Karpas-422 (cell line): ENCODE measurements around the gene CMTM5. TPM values are rescaled to one million over a fixed set of nuclear protein-coding genes. Genes with fewer than 3 reads are reported as not detected.
A peak's percentile ranks its signal among the peaks of the same experiment; 100 is the strongest.

Experiments
- DNase-seq: peaks from one replicate; pipeline ENCODE4 v3.0.0-alpha.2; 2015
- H2AFZ ChIP-seq: fragments of 200-600 bp; sonication (generic); 2 replicates; pipeline ENCODE4 v1.6.1; 2014; ENCODE audit warnings: antibody characterized with exemption, low read length, mixed read lengths
- H3K27ac ChIP-seq: fragments of 200-600 bp; sonication (generic); 2 replicates; pipeline ENCODE4 v1.5.1; 2014; ENCODE audit warnings: mild to moderate bottlenecking, low read length, moderate library complexity
- H3K27me3 ChIP-seq: fragments of 200-600 bp; sonication (generic); 2 replicates; pipeline ENCODE4 v1.6.1; 2014; ENCODE audit warnings: low read length, mixed read lengths
- H3K36me3 ChIP-seq: fragments of 200-600 bp; sonication (generic); 2 replicates; pipeline ENCODE4 v1.6.1; 2014; ENCODE audit warnings: low read length, mixed read lengths; ENCODE audit not compliant: insufficient read depth
- H3K4me1 ChIP-seq: fragments of 200-600 bp; sonication (generic); 2 replicates; pipeline ENCODE4 v1.6.1; 2014; ENCODE audit warnings: mild to moderate bottlenecking, low read length, mixed read lengths
- H3K4me2 ChIP-seq: fragments of 200-600 bp; sonication (generic); 2 replicates; pipeline ENCODE4 v1.6.1; 2014; ENCODE audit warnings: low read length, low read depth, mild to moderate bottlenecking; ENCODE audit not compliant: poor library complexity, severe bottlenecking
- H3K4me3 ChIP-seq: fragments of 200-600 bp; sonication (generic); 2 replicates; pipeline ENCODE4 v1.5.1; 2014; ENCODE audit warnings: mild to moderate bottlenecking, antibody characterized with exemption, low read length, mixed read lengths
- H3K79me2 ChIP-seq: fragments of 200-600 bp; sonication (generic); 2 replicates; pipeline ENCODE4 v1.6.1; 2014; ENCODE audit warnings: mild to moderate bottlenecking, low read length, mixed read lengths
- H3K9ac ChIP-seq: fragments of 200-600 bp; sonication (generic); 2 replicates; pipeline ENCODE4 v1.6.0; 2014; ENCODE audit warnings: low read length
- H3K9me2 ChIP-seq: fragments of 200-600 bp; sonication (generic), shearing (Covaris generic); replicated peaks from 2 replicates; pipeline ENCODE4 v1.6.0; 2014; ENCODE audit warnings: mild to moderate bottlenecking, low read length, moderate library complexity; ENCODE audit not compliant: insufficient read depth
- H3K9me3 ChIP-seq: fragments of 300-700, 200-600 bp; sonication (generic); 2 replicates; pipeline ENCODE4 v1.6.1; 2014; ENCODE audit warnings: low read length, mixed read lengths
- H4K20me1 ChIP-seq: fragments of 200-600 bp; sonication (generic); 2 replicates; pipeline ENCODE4 v1.6.1; 2014; ENCODE audit warnings: mild to moderate bottlenecking, antibody characterized with exemption, low read length, low read depth; ENCODE audit not compliant: insufficient read depth
- total RNA-seq: library from RNA; depleted of rRNA; stranded (reverse); fragments of >200 nt; shearing (Covaris generic); gene quantifications from 2 replicates; pipeline ENCODE4 v1.2.3, GENCODE V29; 2014; ENCODE audit warnings: low replicate concordance; rRNA removed

Gene CMTM5, protein sequence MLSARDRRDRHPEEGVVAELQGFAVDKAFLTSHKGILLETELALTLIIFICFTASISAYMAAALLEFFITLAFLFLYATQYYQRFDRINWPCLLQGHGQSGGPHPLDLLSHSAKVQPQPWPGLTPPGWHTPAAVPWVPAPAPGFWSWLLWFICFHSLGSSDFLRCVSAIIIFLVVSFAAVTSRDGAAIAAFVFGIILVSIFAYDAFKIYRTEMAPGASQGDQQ
- total RNA-seq: not detected in 2 replicates

DNA sequence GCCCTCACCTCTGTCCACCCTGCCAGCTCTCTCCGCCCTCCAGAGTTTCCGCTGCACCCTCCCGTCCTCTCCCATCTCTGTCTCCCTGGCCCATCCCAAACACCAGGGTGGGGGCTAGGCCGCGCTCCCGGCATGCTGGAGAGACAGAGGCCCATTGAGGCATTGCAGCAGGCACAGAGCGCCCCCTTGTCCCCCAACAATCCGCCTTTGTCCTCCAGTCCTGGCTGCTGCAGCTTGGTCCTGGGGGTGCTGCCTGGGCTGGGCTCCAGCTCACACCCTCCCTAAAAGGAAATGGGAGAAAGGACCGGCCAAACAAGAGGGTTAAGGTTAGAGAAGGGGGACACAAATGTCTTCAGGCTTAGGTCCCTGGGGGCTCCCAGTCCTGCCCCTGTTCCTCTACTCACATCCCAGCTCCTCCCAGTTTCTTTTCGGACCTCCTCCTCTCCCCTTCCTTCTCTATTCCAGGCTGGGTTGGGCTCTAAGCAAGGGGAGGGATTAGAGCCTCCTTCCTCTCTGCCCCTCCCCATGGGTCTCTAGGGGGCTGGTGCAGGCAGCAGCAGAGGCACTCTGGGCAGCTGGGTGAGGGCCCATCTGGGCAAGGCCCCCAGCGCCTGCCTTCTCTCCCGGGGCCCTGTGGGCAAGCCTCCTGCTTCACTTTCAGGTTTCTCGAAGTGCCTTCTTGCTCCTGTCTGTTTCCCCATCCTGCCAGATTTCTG, at the start of gene CMTM5:
TSS of gene CMTM5 (plus strand) at position 565 of the 716 bp plus-strand sequence. CDS start 206 bp downstream, outside the sequence.
- H3K4me2 ChIP-seq: no peak within 1 kb of the TSS
- H3K9ac ChIP-seq: no peak within 1 kb of the TSS
- H3K9me3 ChIP-seq: no peaks in the 10 kb centered on the region
- H3K4me1 ChIP-seq: no peaks in the 10 kb centered on the region
- H3K79me2 ChIP-seq: no peaks in the 10 kb centered on the region
- no peak within 1 kb of the TSS for H2AFZ ChIP-seq
- no peak within 1 kb of the TSS for H3K27ac ChIP-seq
- H3K9me2 ChIP-seq: no peaks in the 10 kb centered on the region
- no peaks in the 10 kb centered on the region for H3K36me3 ChIP-seq
- no peaks in the 10 kb centered on the region; the same call in 1 of the 2 replicates for H4K20me1 ChIP-seq
- no peak for DNase-seq
- H3K4me3 ChIP-seq: no peak within 1 kb of the TSS
- H3K27me3 ChIP-seq: no peaks in the 10 kb centered on the region

DNA sequence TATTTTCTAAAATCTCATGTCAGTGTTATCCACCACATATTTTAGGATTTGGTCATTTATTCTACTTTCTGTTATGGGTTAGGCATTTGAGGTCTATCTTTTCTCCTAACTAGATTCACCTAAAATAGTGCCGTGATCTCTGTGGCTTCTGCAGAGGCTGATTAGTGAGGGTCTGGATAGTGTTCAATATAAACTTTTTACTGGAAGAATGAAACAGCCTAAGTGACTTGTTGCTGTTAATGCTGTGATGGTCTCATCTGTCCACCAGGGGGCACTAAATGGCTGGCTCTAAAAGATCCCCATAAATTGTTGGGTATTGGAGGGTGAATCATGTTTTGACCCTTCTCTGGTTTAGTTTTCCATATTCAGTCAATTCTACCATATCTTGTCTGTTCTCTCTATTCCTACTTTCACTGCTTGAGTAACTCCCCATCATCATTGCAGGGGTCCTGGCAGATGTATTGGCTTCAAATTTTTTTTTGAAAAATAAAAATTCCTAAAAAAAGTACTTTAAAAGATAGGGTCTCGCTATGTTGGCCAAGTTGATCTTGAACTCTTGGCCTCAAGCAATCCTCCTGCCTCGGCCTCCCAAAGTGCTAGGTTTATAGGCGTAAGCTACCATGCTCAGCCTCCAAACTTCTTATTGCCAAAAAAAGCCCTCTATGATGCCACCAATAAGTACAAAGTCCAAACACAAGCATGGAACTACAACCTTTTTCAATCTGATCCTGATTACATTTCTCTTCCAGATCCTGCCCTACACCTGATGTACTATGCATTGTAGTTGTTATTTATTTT, 48.7 kb upstream of the CMTM5 start:
- H3K79me2 ChIP-seq: peaks cover 9% of the 10 kb centered on the region
- no peaks in the 10 kb centered on the region for H3K27me3 ChIP-seq
- DNase-seq: peak; percentile 93
- no peak overlapping the region for H3K4me3 ChIP-seq
- H2AFZ ChIP-seq: no peak overlapping the region
- H3K9me2 ChIP-seq: no peaks in the 10 kb centered on the region
- no peak overlapping the region for H3K27ac ChIP-seq
- H3K4me2 ChIP-seq: no peak overlapping the region
- no peaks in the 10 kb centered on the region for H3K9me3 ChIP-seq
- peaks cover 20% of the 10 kb centered on the region for H3K36me3 ChIP-seq
- no peaks in the 10 kb centered on the region for H4K20me1 ChIP-seq
- H3K9ac ChIP-seq: no peak overlapping the region
- H3K4me1 ChIP-seq: peaks cover 16% of the 10 kb centered on the region

DNA sequence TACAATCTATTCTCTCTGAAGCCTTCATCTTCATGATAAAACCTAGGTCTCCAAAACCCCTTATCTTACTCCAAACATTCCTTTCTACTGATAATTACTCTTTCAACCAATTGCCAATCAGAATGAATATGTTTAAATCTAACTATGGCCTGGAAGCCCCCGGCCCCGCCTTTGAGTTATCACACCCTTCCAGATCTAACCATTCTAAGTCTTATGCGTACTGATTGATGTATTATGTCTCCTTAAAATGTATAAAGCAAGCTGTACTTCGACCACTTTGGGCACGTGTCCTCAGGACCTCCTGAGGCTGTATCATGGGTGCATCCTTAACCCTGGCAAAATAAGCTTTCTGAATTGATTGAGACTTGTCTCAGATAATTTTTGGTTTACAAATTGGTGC, 41.2 kb upstream of the CMTM5 start:
- Histone ChIP-seq H2AFZ (no peak overlapping the region), H3K4me2 (no peak overlapping the region), H3K4me3 (no peak overlapping the region), H3K27ac (no peak overlapping the region), H3K4me1 (no peaks in the 10 kb centered on the region), H3K36me3 (no peaks in the 10 kb centered on the region), H3K27me3 (0 out of 2 replicates have a peak, but pooled peaks cover 2% of the 10 kb centered on the region), H3K9ac (no peak overlapping the region), H3K9me3 (peaks cover 11% of the 10 kb centered on the region; the same call in 1 of the 2 replicates), H3K9me2 (no peaks in the 10 kb centered on the region), H3K79me2 (no peaks in the 10 kb centered on the region), H4K20me1 (no peaks in the 10 kb centered on the region)
- no peak for DNase-seq

DNA sequence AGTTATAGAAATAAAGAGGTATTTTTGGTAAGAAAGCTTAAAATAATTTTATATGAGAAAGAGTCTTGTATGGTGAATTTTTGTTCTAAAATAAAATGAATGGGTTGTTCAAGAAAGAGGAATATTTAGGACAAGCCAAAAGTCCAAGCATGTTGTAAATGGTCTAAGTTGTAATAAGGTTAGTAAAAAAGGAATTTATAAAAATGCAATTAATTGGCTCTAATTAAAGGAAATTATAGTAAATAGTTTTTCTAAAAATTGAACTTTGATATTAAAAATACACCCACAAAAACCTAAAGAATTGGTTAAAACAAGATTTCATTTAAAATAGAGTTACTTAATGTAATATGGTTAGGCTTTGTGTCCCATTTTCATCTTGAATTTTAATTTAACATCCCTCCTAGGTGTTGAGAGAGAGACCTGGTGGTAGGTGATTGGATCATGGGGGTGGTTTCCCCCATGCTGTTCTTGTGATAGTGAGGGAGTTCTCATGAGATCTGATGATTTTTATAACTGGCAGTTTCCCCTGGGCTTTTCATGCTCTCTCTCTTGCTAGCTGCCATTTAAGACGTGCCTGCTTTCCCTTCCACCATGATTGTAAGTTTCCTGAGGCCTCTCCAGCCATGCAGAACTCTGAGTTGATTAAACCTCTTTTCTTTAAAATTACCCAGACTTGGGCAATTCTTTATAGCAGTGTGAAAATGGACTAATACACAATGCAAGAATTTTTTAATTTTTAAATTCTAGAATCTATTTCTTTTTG, 37.2 kb upstream of the CMTM5 start:
- H3K9ac ChIP-seq: no peak overlapping the region
- no peak overlapping the region for H2AFZ ChIP-seq
- no peaks in the 10 kb centered on the region for H3K4me1 ChIP-seq
- DNase-seq: no peak
- no peaks in the 10 kb centered on the region for H3K79me2 ChIP-seq
- no peaks in the 10 kb centered on the region for H3K36me3 ChIP-seq
- no peak overlapping the region for H3K27ac ChIP-seq
- H4K20me1 ChIP-seq: no peaks in the 10 kb centered on the region
- H3K27me3 ChIP-seq: 0 out of 2 replicates have a peak, but pooled peaks cover 2% of the 10 kb centered on the region
- H3K9me2 ChIP-seq: no peaks in the 10 kb centered on the region
- H3K9me3 ChIP-seq: peaks cover 12% of the 10 kb centered on the region; the same call in 1 of the 2 replicates
- no peak overlapping the region for H3K4me2 ChIP-seq
- no peak overlapping the region for H3K4me3 ChIP-seq

DNA sequence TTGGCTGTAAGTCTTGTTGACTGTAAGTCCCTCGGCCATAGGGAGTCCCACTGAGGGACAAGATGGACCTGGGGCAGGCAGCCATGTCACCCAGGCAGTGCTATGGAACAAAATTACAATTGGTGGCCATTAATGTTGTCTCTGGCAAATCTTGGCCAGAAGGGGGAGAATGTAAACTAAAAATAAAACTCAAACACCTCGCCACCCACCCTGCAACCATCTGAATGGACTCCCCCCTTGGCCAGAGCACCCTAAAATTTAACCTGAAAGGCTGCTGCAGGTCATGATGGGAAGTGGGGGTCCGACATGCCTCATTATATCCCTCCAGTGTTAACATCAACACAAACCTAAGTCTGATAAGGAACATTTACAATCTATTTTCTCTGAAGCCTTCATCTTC, 32.4 kb upstream of the CMTM5 start:
- H3K4me3 ChIP-seq: no peak overlapping the region
- H3K9me3 ChIP-seq: peaks cover 5% of the 10 kb centered on the region; the same call in 1 of the 2 replicates
- no peak overlapping the region for H3K9ac ChIP-seq
- H2AFZ ChIP-seq: no peak overlapping the region
- H3K36me3 ChIP-seq: no peaks in the 10 kb centered on the region
- H3K9me2 ChIP-seq: no peaks in the 10 kb centered on the region
- H3K27ac ChIP-seq: no peak overlapping the region
- H3K79me2 ChIP-seq: no peaks in the 10 kb centered on the region
- no peak for DNase-seq
- H3K4me2 ChIP-seq: no peak overlapping the region
- 0 out of 2 replicates have a peak, but pooled peaks cover 2% of the 10 kb centered on the region for H3K27me3 ChIP-seq
- no peaks in the 10 kb centered on the region for H4K20me1 ChIP-seq
- H3K4me1 ChIP-seq: no peaks in the 10 kb centered on the region

DNA sequence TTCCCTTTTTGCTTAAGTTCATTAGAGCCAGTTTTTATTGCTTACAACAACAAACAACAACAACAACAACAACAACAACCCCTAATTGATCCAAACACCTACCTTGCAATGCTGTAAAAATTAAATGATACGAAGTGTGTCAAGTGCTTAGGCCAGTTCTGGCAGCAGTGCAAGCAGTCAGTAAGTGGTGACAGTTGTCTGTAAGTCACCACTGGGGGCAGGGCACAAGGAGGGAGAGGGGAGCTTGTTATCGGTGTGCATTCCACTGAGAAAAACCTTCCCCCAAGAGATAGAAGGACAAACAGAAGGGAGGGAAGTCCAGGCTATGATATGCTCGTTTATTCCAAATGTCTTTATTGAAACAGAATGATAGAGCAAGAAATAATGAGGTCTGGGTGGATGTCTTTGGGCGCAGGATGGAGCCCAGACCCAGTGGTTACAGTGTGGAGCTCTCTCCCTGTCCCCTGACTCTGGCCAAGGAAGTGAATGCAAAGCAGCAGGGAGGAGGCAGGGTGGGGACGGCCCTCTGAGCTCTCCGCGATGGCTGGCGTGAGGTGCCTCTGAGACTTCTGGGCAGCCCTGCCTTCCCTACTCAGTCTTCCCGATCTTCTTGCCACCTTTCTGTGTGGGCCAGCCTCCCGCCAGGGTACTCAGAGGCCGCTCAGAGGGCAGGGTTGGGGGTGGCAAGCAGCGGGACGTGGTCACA, 30.7 kb upstream of the CMTM5 start:
- Histone ChIP-seq H3K4me2 (no peak overlapping the region), H4K20me1 (no peaks in the 10 kb centered on the region), H3K27ac (no peak overlapping the region), H3K9me3 (no peaks in the 10 kb centered on the region), H2AFZ (no peak overlapping the region), H3K27me3 (no peaks in the 10 kb centered on the region), H3K9ac (no peak overlapping the region), H3K4me1 (no peaks in the 10 kb centered on the region), H3K36me3 (no peaks in the 10 kb centered on the region), H3K79me2 (no peaks in the 10 kb centered on the region), H3K9me2 (no peaks in the 10 kb centered on the region), H3K4me3 (no peak overlapping the region)
- DNase-seq: no peak

DNA sequence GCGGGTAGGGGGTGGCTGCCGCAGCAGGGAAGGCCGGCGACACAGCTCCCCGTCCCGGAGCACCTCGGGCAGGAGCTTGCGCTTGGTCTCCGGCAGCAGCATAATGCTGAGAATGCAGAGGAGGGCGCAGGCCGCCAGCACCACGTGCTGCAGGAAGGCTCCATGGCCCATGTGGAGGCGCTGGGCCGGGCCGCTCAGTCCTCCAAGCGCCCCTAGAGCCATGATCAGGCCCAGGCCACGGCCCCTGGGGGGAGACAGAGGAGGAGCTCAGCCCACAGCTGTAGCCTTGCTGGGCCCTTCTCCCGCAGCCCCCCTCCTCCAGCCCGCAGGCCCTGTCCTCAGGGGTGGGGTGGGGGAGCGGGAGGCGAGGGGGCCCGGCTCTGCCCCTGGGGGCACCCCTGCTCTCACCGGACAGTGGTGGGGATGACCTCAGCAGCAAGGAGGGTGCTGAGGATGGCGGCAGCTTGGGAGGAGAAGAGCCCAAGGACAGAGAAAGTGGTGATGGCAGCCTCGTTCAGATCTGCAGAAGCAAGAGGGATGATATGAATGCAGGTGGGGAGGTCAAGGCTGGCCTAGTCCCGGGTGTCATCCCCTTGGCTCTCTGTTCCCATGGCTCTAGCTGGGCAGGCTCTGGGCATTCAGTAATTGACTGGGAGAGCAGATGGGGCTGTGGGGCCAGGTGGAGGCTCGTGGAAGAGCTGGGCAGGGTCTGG, 30.0 kb upstream of the CMTM5 start:
- H3K9ac ChIP-seq: no peak overlapping the region
- no peak overlapping the region for H2AFZ ChIP-seq
- H3K4me1 ChIP-seq: no peaks in the 10 kb centered on the region
- H3K9me3 ChIP-seq: no peaks in the 10 kb centered on the region
- H3K79me2 ChIP-seq: no peaks in the 10 kb centered on the region
- no peaks in the 10 kb centered on the region for H4K20me1 ChIP-seq
- H3K27me3 ChIP-seq: no peaks in the 10 kb centered on the region
- H3K27ac ChIP-seq: no peak overlapping the region
- no peak for DNase-seq
- no peaks in the 10 kb centered on the region for H3K36me3 ChIP-seq
- H3K9me2 ChIP-seq: no peaks in the 10 kb centered on the region
- H3K4me2 ChIP-seq: no peak overlapping the region
- H3K4me3 ChIP-seq: no peak overlapping the region
